CD4-positive, alpha-beta T cell treated with Interleukin-2 at 100 ng/mL for 4 hours (primary cell): ENCODE results near the gene DDRGK1.

Experiments
- DNase-seq: peaks from one replicate; pipeline ENCODE4 v3.0.0-alpha.2; 2020; ENCODE audit warnings: low spot score

Gene DDRGK1

GRCh38 chr20:3204124-3204794, at the start of gene DDRGK1:
TSS of gene DDRGK1 (minus strand) at chr20:3204682. CDS start at chr20:3204627, 55 bp downstream.
- DNase-seq: peak; percentile 93

- no peak for DNase-seq
Measured at GRCh38 chr20:3251806-3252205, 47.3 kb upstream of the DDRGK1 start.

- DNase-seq: no peak
Measured at GRCh38 chr20:3250091-3250504, 45.6 kb upstream of the DDRGK1 start.

GRCh38 chr20:3248993-3249347, 44.5 kb upstream of the DDRGK1 start:
- DNase-seq: no peak

GRCh38 chr20:3248167-3248992, 43.9 kb upstream of the DDRGK1 start:
- peak; percentile 4 for DNase-seq

- no peak for DNase-seq
Measured at GRCh38 chr20:3247638-3248037, 43.2 kb upstream of the DDRGK1 start.

GRCh38 chr20:3246682-3247081, 42.2 kb upstream of the DDRGK1 start:
- DNase-seq: no peak

- no peak for DNase-seq
Measured at GRCh38 chr20:3245711-3246110, 41.2 kb upstream of the DDRGK1 start.

GRCh38 chr20:3245156-3245555, 40.7 kb upstream of the DDRGK1 start:
- no peak for DNase-seq

- no peak for DNase-seq
Measured at GRCh38 chr20:3244613-3245012, 40.1 kb upstream of the DDRGK1 start.

GRCh38 chr20:3243718-3244358, 39.4 kb upstream of the DDRGK1 start:
- no peak for DNase-seq

GRCh38 chr20:3242172-3242692, 37.8 kb upstream of the DDRGK1 start:
- no peak for DNase-seq

GRCh38 chr20:3240776-3241363, 36.4 kb upstream of the DDRGK1 start:
- DNase-seq: no peak

- DNase-seq: no peak
Measured at GRCh38 chr20:3239867-3240775, 35.6 kb upstream of the DDRGK1 start.

GRCh38 chr20:3239026-3239866, 34.8 kb upstream of the DDRGK1 start, which contains the start of gene SLC4A11:
TSS of gene SLC4A11 (minus strand) at chr20:3239190. CDS start at chr20:3239137, 53 bp downstream.
- DNase-seq: peak; percentile 29

GRCh38 chr20:3238616-3239025, 34.1 kb upstream of the DDRGK1 start:
- DNase-seq: peak; percentile 37

GRCh38 chr20:3237958-3238615, 33.6 kb upstream of the DDRGK1 start:
- DNase-seq: no peak

GRCh38 chr20:3237011-3237957, 32.8 kb upstream of the DDRGK1 start:
- DNase-seq: no peak
